NT2/D1 (cell line): ENCODE data around the gene TSHZ3.

ENCODE experiments used
- SUZ12 ChIP-seq: IDR thresholded peaks from 2 replicates; pipeline ENCODE4 v1.6.1; 2011; ENCODE audit not compliant: insufficient read length, insufficient read depth; ENCODE audit errors: extremely low read depth
- YY1 ChIP-seq: IDR thresholded peaks from 2 replicates; pipeline ENCODE4 v1.6.1; 2011; ENCODE audit not compliant: insufficient read length, insufficient read depth

DNA sequence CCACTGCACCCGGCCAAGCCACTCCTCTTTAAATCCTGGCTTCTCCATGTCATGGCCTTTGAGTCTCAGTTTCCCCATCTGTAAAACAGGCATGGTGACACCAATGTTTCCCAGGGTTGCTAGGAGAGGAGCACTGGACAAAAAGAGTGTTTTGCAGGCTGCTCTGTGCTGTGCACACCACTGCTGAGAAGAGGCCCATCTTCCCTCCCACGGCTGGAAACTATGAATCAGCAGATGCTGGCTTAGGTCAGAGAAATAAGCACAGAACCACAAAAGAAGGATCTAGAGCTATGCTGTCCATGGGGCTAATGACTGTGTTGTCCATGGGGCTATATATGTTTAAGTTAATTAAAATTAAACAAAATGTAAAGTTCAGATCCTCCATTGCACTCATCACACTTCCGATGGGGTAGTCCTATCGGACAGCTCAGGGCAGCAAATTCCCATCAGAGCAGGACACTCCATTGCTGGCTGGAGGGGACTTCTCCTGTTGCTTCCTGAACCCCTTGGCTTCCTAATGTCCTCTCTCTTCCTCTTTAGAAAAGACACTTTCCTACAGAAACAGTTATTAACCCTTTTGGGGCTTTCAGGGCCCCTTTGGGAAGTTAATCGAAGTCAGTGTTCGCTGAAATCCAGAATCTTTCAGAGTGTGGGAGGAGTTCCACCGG lies 37.1 kb downstream of the TSHZ3 start:
- TF ChIP-seq YY1 (no peak), SUZ12 (no peak)
